ENCODE measurements around the gene APOB. TPM values are rescaled to one million over a fixed set of nuclear protein-coding genes. Genes with fewer than 3 reads are reported as not detected.

APOB gene
- total and polyA plus RNA-seq, 2 of the 13 experiments (the other 11 are each of a cell fraction or from before 2014, with no cell fraction given), result 1,569 to 2,515 TPM

- TF ChIP-seq BHLHE40 (IDR thresholded peaks at IDR 0.05; ENCODE audit: low read length) (peak; percentile 90), SIN3A (IDR thresholded peaks at IDR 0.05; ENCODE audit: borderline replicate concordance, low read depth, low read length) (peak; percentile 95), ZNF691 (CRISPR knock-in tag; IDR thresholded peaks at IDR 0.05; ENCODE audit: borderline replicate concordance, low read depth) (peak; percentile 83), ZNF709 (CRISPR knock-in tag; IDR thresholded peaks at IDR 0.05) (peak; percentile 71; the same call in 1 of the 2 replicates), KLF6 (CRISPR knock-in tag; IDR thresholded peaks at IDR 0.05) (peak; percentile 99), ZNF7 (CRISPR knock-in tag; IDR thresholded peaks at IDR 0.05) (no peak), XBP1 (CRISPR knock-in tag; IDR thresholded peaks at IDR 0.05) (no peak), ZNF563 (CRISPR knock-in tag; IDR thresholded peaks at IDR 0.05) (peak; percentile 36; the same call in 1 of the 2 replicates), ZNF20 (CRISPR knock-in tag; IDR thresholded peaks at IDR 0.05) (no peak), ZNF329 (CRISPR knock-in tag; IDR thresholded peaks at IDR 0.05; ENCODE audit: low read depth) (no peak), ZNF235 (CRISPR knock-in tag; IDR thresholded peaks at IDR 0.05; ENCODE audit: borderline replicate concordance) (0 out of 2 replicates have a peak, but pooled peaks have one; percentile 66), ZNF18 (CRISPR knock-in tag; IDR thresholded peaks at IDR 0.05; ENCODE audit: insufficient replicate concordance) (peak; percentile 94), MEIS1 (CRISPR knock-in tag; IDR thresholded peaks at IDR 0.05; ENCODE audit: borderline replicate concordance) (peak; percentile 72; the same call in 1 of the 2 replicates), PBX3 (CRISPR knock-in tag; IDR thresholded peaks at IDR 0.05; ENCODE audit: borderline replicate concordance) (no peak), ZNF275 (CRISPR knock-in tag; IDR thresholded peaks at IDR 0.05; ENCODE audit: borderline replicate concordance) (peak; percentile 84; the same call in 1 of the 2 replicates)
These were observed 722 bp downstream of the APOB start (continued) for GRCh38 chr2:21042958-21043743.

All from HepG2 (cell line).